ENCODE data around the gene APBB2. TPM values are rescaled to one million over a fixed set of nuclear protein-coding genes. Genes with fewer than 3 reads are reported as not detected.
"Not testable (repeated sequence)": the region's sequence is repeated elsewhere in the genome, so short reads cannot be mapped to it uniquely, and the experiment has no call there.

The APBB2 gene
- total RNA-seq, 2 donors from 2014 or later, result 56.1 to 64.8 TPM

GRCh38 chr4:40825014-40825838 lies 389.1 kb downstream of the APBB2 start:
- Mint-ChIP-seq H3K4me3 (no peak overlapping the region), H3K27me3 (ENCODE audit: insufficient read depth) (no peaks in the 10 kb centered on the region), H3K9me3 (no peaks in the 10 kb centered on the region), H3K36me3 (ENCODE audit: low read depth) (peaks cover 70% of the 10 kb centered on the region), H3K27ac (no peak overlapping the region), H3K4me1 (no peaks in the 10 kb centered on the region)
- WGBS, 2 experiments (ENCODE audit: insufficient coverage in 1 of 2, insufficient read length in 1 of 2), result 94 to 95% methylated on average over 18 to 19 of the region's 19 CpGs
- peak; percentile 7 for DNase-seq
- H3K4me3 ChIP-seq (ENCODE audit: low read length), result no peak overlapping the region
- peaks cover 55% of the 10 kb centered on the region for H3K36me3 ChIP-seq (ENCODE audit: control insufficient read depth, insufficient read depth, low read length)
- no peak overlapping the region for H3K9ac ChIP-seq (ENCODE audit: extremely low read depth, low read length, poor library complexity, severe bottlenecking)
- no peak for TF ChIP-seq CTCF (conservative IDR thresholded peaks at IDR 0.05)
- no peak overlapping the region for H3K27ac ChIP-seq (ENCODE audit: low read depth, low read length)
- no peaks in the 10 kb centered on the region for H3K4me1 ChIP-seq (ENCODE audit: control insufficient read depth, insufficient read depth, low read length)
- no peaks in the 10 kb centered on the region for H3K9me3 ChIP-seq (ENCODE audit: control insufficient read depth, low read length)
- H3K27me3 ChIP-seq (ENCODE audit: control insufficient read depth, insufficient read depth, low read length, poor library complexity, severe bottlenecking), result no peaks in the 10 kb centered on the region

GRCh38 chr4:40822420-40823166 lies 391.7 kb downstream of the APBB2 start:
- Mint-ChIP-seq H3K27ac (no peak overlapping the region), H3K4me3 (no peak overlapping the region), H3K9me3 (no peaks in the 10 kb centered on the region), H3K36me3 (ENCODE audit: low read depth) (peaks cover 61% of the 10 kb centered on the region), H3K27me3 (ENCODE audit: insufficient read depth) (no peaks in the 10 kb centered on the region), H3K4me1 (no peaks in the 10 kb centered on the region)
- no peak overlapping the region for H3K9ac ChIP-seq (ENCODE audit: extremely low read depth, low read length, poor library complexity, severe bottlenecking)
- no peaks in the 10 kb centered on the region for H3K9me3 ChIP-seq (ENCODE audit: control insufficient read depth, low read length)
- no peak overlapping the region for H3K4me3 ChIP-seq (ENCODE audit: low read length)
- H3K36me3 ChIP-seq (ENCODE audit: control insufficient read depth, insufficient read depth, low read length), result peaks cover 53% of the 10 kb centered on the region
- TF ChIP-seq CTCF (conservative IDR thresholded peaks at IDR 0.05), result no peak
- WGBS, 2 experiments (ENCODE audit: insufficient coverage in 1 of 2, insufficient read length in 1 of 2), result 89 to 90% methylated on average over 6 to 8 of the region's 8 CpGs
- no peaks in the 10 kb centered on the region for H3K27me3 ChIP-seq (ENCODE audit: control insufficient read depth, insufficient read depth, low read length, poor library complexity, severe bottlenecking)
- H3K4me1 ChIP-seq (ENCODE audit: control insufficient read depth, insufficient read depth, low read length), result no peaks in the 10 kb centered on the region
- no peak for DNase-seq
- H3K27ac ChIP-seq (ENCODE audit: low read depth, low read length), result no peak overlapping the region

DNA sequence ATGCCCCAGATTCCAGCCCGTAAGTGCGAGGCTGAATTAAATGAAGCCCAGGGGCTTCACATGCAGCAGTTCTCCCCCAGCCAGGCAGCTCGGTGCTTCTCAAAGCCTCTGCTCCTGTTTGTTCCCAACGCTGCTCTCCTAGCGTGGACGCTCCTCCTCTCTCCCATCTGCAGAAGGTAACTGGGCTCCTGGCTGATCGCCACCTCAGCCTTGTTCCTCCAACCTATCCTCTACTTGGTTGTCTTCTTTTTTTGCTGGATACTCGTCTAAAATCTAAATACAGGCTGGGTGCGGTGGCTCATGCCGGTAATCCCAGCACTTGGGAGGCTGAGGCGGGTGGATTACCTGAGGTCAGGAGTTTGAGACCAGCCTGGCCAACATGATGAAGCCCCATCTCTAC lies 394.2 kb downstream of the APBB2 start:
- Mint-ChIP-seq H3K4me1 (no peaks in the 10 kb centered on the region), H3K27me3 (ENCODE audit: insufficient read depth) (no peaks in the 10 kb centered on the region), H3K36me3 (ENCODE audit: low read depth) (peaks cover 50% of the 10 kb centered on the region), H3K27ac (no peak overlapping the region), H3K4me3 (no peak overlapping the region), H3K9me3 (no peaks in the 10 kb centered on the region)
- Histone ChIP-seq H3K27me3 (ENCODE audit: control insufficient read depth, insufficient read depth, low read length, poor library complexity, severe bottlenecking) (no peaks in the 10 kb centered on the region), H3K9ac (ENCODE audit: extremely low read depth, low read length, poor library complexity, severe bottlenecking) (no peak overlapping the region), H3K36me3 (ENCODE audit: control insufficient read depth, insufficient read depth, low read length) (peaks cover 56% of the 10 kb centered on the region), H3K4me3 (ENCODE audit: low read length) (no peak overlapping the region), H3K4me1 (ENCODE audit: control insufficient read depth, insufficient read depth, low read length) (no peaks in the 10 kb centered on the region), H3K9me3 (ENCODE audit: control insufficient read depth, low read length) (no peaks in the 10 kb centered on the region), H3K27ac (ENCODE audit: low read depth, low read length) (no peak overlapping the region)
- WGBS, 2 experiments (ENCODE audit: insufficient coverage in 1 of 2, insufficient read length in 1 of 2), result 93% methylated on average over 11 of the region's 11 CpGs
- no peak for TF ChIP-seq CTCF (conservative IDR thresholded peaks at IDR 0.05)
- no peak for DNase-seq

- not testable (repeated sequence) for H3K27me3 Mint-ChIP-seq (ENCODE audit: insufficient read depth); H3K4me3 ChIP-seq (ENCODE audit: low read length); H3K9ac ChIP-seq (ENCODE audit: extremely low read depth, low read length, poor library complexity, severe bottlenecking); H3K27ac Mint-ChIP-seq; H3K4me3 Mint-ChIP-seq; H3K27ac ChIP-seq (ENCODE audit: low read depth, low read length); H3K27me3 ChIP-seq (ENCODE audit: control insufficient read depth, insufficient read depth, low read length, poor library complexity, severe bottlenecking); DNase-seq; H3K4me1 Mint-ChIP-seq; H3K9me3 ChIP-seq (ENCODE audit: control insufficient read depth, low read length); H3K9me3 Mint-ChIP-seq; H3K4me1 ChIP-seq (ENCODE audit: control insufficient read depth, insufficient read depth, low read length)
- H3K36me3 Mint-ChIP-seq (ENCODE audit: low read depth), result peaks cover 35% of the 10 kb centered on the region
- 72 to 92% methylated on average over 2 to 6 of the region's 6 CpGs for WGBS, 2 experiments (ENCODE audit: insufficient coverage in 1 of 2, insufficient read length in 1 of 2)
- peaks cover 60% of the 10 kb centered on the region for H3K36me3 ChIP-seq (ENCODE audit: control insufficient read depth, insufficient read depth, low read length)
Measured at GRCh38 chr4:40817157-40817556, 397.2 kb downstream of the APBB2 start.

Data from endodermal cell (in vitro differentiated cells).